Left lung (tissue), 10 donors: ENCODE results near the gene UGT1A4. TPM values are rescaled to one million over a fixed set of nuclear protein-coding genes. Genes with fewer than 3 reads are reported as not detected.

ENCODE experiments used
- ATAC-seq: fragments of 200-7000 bp; cut with Tn5 transposase; one replicate; pipeline ENCODE4 v1.9.1; 2020; ENCODE audit warnings: moderate library complexity
- DNase-seq, 4 donors: peaks; one replicate each; pipeline ENCODE4 v3.0.0-alpha.2; 2013 to 2020
- H3K27ac ChIP-seq, 2 donors: fragments of 200-600 bp; sonication (generic) in 1 of 2; one replicate each; pipeline versions ENCODE4 v1.5.0 to v1.8.0; 2020 to 2021
- H3K27me3 ChIP-seq, 2 donors: fragments of 200-600 bp; sonication (generic) in 1 of 2; one replicate each; pipeline versions ENCODE4 v1.5.0 to v1.8.0; 2020 to 2021
- H3K36me3 ChIP-seq, 2 donors: fragments of 200-600 bp; sonication (generic) in 1 of 2; one replicate each; pipeline versions ENCODE4 v1.5.0 to v1.8.0; 2020 to 2021
- H3K4me1 ChIP-seq, 2 donors: fragments of 200-600 bp; one replicate each; pipeline ENCODE4 v1.8.0; 2021
- H3K4me3 ChIP-seq, 2 donors: fragments of 200-600 bp; sonication (generic) in 1 of 2; one replicate each; pipeline versions ENCODE4 v1.5.0 to v1.8.0; 2020 to 2021; ENCODE audit warnings: mild to moderate bottlenecking in 1 of 2
- H3K9me3 ChIP-seq, 2 donors: fragments of 200-600 bp; sonication (generic) in 1 of 2; one replicate each; pipeline versions ENCODE4 v1.5.0 to v1.8.0; 2020 to 2021
- CTCF ChIP-seq, 2 donors: fragments of 200-600 bp; sonication (generic) in 1 of 2; IDR thresholded peaks; one replicate each; pipeline versions ENCODE4 v1.5.0 to v1.8.0; 2021; ENCODE audit warnings: antibody characterized with exemption in 2 of 2
- intact Hi-C, 2 donors: fragments of 100-400 bp; cut with DNase I; formaldehyde crosslinking; loops; one replicate each; pipeline versions ENCODE4 v1.11.2 to v1.14.2; 2022
- polyA plus RNA-seq, 6 donors: library from polyadenylated mRNA; unstranded; fragments of 120-200 nt; gene quantifications; one replicate each; pipeline ENCODE4 v1.2.1, GENCODE V29; 2013; ENCODE audit not compliant: insufficient read length in 6 of 6
- total RNA-seq, 2 donors: library from RNA; stranded (reverse); fragmentation: NEBNext Ultra II Directional; extraction: Animal tissue kit (Norgen Biotek cat#: 25700); gene quantifications; one replicate each; pipeline ENCODE4 v1.2.1, GENCODE V29; 2021
- donor health status: DM: no; HTN: yes; CAD: no.
- donor health status: DM: no; HTN: no; CAD: no.

The UGT1A4 gene
- total and polyA plus RNA-seq, 8 donors: not detected

GRCh38 chr2:233817361-233817911, 98.9 kb downstream of the UGT1A4 start:
- DNase-seq (no peak), ATAC-seq (no peak)
- intact Hi-C loops: no loop called here
- TF ChIP-seq CTCF (IDR thresholded peaks at IDR 0.05): no peak
- Histone ChIP-seq H3K27ac (no peak overlapping the region), H3K36me3 (no peaks in the 10 kb centered on the region), H3K4me1 (no peaks in the 10 kb centered on the region), H3K4me3 (no peak overlapping the region), H3K27me3 (no peaks in the 10 kb centered on the region), H3K9me3 (peaks cover 0 to 4% of the 10 kb centered on the region in 2 donors)

GRCh38 chr2:233817995-233818638, 99.6 kb downstream of the UGT1A4 start:
- ATAC-seq: no peak
- no peaks in the 10 kb centered on the region for H3K36me3 ChIP-seq
- no peaks in the 10 kb centered on the region for H3K4me1 ChIP-seq
- no peak for TF ChIP-seq CTCF (IDR thresholded peaks at IDR 0.05)
- H3K27me3 ChIP-seq: no peaks in the 10 kb centered on the region
- no peak for DNase-seq
- intact Hi-C loops: no loop called here
- H3K9me3 ChIP-seq: peaks cover 0 to 4% of the 10 kb centered on the region in 2 donors
- H3K27ac ChIP-seq: no peak overlapping the region
- no peak overlapping the region for H3K4me3 ChIP-seq

- intact Hi-C loops: no loop called here
- DNase-seq (peak in 1 of 4 donors; percentile 59), ATAC-seq (no peak)
- no peaks in the 10 kb centered on the region for H3K36me3 ChIP-seq
- no peak overlapping the region for H3K4me3 ChIP-seq
- no peaks in the 10 kb centered on the region for H3K27me3 ChIP-seq
- TF ChIP-seq CTCF (IDR thresholded peaks at IDR 0.05): no peak
- peaks cover 0 to 4% of the 10 kb centered on the region in 2 donors for H3K9me3 ChIP-seq
- no peak overlapping the region for H3K27ac ChIP-seq
- no peaks in the 10 kb centered on the region for H3K4me1 ChIP-seq
Observed at GRCh38 chr2:233818639-233819621, 100.4 kb downstream of the UGT1A4 start.

GRCh38 chr2:233819884-233820773, 101.6 kb downstream of the UGT1A4 start:
- peak in 1 of 4 donors; percentile 49 for DNase-seq
- no peak overlapping the region for H3K4me3 ChIP-seq
- no peaks in the 10 kb centered on the region for H3K27me3 ChIP-seq
- no peak overlapping the region for H3K27ac ChIP-seq
- TF ChIP-seq CTCF (IDR thresholded peaks at IDR 0.05): no peak
- intact Hi-C loops: no loop called here
- no peaks in the 10 kb centered on the region for H3K4me1 ChIP-seq
- no peak for ATAC-seq
- H3K9me3 ChIP-seq: peaks cover 0 to 4% of the 10 kb centered on the region in 2 donors
- no peaks in the 10 kb centered on the region for H3K36me3 ChIP-seq
